HG03135 (cell line): Measurements from ENCODE around the gene COL1A1.

Source experiments
- ATAC-seq: cut with Tn5 transposase; IDR thresholded peaks from one replicate; pipeline ENCODE4 v1.9.1; 2021; ENCODE audit warnings: mild to moderate bottlenecking, moderate library complexity; ENCODE audit not compliant: unreplicated experiment

Gene COL1A1

DNA sequence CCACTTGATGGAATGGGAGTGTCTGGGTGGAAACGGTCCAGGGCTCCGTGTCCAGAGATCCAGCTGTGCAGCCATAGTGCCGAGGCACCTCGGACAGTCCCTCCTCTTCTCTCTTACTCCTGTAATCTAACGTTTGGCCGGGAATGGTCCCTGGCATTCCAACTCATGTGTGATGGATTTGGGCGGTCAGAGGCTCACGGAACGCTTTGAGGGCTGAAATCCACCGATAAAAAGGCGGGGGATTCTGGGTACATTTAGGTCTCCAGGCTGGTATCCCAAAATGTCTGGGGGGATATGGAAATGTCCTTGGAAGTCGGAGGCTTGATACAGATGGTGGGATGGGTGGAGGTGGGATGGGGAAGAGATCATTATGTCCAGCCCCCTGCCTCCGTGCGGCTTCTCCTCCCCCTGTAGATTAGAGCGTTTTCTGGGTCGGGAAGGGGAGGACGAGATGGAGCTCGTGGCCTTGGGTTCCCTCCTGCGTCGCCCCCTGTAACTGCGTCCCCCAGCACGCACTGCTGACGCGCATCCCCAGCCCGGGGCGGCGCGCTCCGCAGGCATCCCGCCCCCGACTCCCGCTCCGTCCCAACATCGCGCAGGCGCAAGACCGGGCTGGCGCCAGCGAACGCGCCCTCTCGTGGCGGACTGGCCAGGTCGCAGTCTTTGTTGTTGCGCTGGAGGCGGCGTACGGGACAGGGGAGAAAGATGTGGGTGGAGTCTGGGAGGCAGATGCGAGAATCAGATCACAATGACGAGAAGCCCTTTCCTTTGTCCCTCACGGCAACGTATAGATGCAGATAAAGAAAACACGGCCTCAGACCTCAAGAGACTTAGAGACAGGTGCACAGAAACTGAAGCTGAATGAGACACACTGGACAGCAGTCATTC, 40.2 kb downstream of the COL1A1 start:
- ATAC-seq: peak; percentile 76

DNA sequence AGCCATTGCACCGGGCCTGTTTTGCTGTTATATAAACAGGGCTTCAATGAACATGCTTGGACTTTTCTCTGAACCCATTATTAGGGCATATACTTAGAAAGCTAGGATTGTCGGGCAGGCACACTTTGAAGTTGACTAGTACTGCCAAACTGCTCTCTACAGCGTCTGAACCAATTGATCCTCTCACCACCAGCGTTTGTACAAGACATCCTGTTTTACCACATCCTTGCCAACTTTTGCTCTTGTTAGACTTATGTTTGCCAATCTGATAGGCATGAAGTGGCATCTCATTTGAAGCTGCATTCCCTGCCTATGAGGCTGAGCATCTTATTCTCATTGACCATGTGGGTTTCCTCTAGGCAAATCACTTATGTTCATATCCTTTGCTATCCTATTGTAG, 43.5 kb downstream of the COL1A1 start:
- ATAC-seq: no peak

DNA sequence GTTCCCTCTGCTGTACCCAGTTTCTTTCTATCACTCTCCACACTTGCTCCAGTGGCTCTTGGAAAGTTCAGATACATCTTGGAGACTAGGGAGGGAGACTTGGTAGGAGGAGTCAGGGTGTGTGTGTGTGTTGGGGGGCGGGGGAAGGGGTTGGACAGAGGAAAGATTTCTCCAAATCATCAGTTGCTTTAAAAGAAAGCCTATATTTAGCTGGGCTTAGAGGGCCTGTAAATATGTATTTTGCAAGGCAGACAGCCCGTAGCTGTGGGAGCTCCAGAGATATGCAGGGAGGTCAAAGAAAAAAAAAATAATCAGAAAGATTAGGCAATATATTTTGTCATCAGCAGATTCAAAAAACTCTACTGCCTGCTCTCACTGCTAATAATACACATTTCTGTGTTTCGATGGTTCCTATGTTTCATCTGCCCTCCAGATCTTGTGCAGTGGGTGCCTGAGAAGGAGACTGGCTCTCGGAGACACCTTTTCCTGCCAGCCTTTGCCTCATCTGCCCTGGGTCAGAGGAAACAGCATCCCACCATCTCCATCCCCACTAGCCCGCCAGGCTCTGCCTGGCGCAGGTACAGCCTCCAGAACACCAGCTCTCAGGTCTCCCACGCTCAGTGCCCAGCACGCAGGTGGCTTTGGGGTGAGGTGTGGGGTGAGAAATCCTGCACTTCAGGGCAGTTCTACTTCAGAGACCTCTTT, 46.2 kb downstream of the COL1A1 start:
- no peak for ATAC-seq

DNA sequence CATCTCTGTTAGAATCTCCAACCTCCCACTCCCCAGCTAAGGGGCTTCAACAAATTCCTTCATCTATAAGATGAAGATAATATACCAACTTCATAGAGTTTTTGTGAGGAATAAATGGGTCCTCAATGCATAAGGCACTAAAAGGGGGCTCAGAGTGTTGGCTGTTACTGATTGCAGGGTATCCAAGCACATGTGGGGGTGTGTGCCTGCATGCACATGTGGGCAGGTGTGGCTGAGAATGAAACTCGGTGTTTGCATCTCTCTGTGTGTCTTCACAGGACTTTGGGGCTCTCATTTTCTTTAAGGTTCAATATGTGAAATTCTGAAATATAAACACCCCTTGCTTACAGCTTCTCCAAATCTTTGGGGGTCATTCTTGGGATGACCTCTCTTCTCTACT, 46.8 kb downstream of the COL1A1 start:
- ATAC-seq: no peak

DNA sequence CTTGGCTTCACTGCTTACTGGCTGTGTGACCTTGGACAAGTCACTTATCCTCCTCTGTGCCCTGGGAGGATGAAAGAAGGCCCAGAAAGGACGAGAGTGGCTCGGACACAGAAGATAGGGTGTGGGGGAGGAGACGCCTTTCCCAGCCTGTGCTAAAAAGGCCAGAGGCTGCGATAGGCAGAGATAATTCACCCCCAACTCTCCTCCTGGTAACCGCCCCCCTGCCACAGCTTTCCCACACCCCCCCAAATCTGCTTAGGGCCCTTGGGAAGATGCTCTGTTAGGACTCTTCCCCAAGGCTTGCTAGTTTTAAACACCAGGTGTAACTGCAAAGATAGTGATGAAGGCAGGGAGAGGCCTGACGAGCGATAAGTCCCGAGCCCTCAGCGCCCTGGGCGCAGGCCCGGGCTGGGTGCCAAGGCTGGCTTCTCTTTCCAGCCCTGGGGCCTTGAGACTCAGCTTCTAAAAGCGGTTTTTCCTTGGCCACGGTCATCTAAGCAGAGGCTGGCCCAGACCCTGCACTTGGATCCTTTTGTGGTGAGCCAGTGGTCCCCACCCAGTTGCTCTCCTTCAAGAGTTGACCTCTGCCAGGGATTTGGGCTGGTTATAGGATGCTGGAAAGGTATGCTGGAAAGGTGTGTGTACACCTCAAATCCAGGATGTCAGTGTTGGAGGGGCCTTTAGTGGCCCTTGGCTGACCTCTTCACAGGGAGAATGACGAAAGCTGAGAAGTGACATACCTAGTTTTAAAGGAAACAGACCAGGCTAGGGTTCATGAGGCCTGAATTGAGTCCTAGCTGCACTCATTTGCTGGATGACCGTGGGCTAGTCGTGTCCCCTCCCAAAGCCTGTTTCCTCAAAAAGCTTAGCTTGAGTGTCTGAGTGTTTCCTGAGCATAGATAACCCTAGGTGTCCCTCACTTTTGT, 47.5 kb downstream of the COL1A1 start:
- ATAC-seq: no peak

DNA sequence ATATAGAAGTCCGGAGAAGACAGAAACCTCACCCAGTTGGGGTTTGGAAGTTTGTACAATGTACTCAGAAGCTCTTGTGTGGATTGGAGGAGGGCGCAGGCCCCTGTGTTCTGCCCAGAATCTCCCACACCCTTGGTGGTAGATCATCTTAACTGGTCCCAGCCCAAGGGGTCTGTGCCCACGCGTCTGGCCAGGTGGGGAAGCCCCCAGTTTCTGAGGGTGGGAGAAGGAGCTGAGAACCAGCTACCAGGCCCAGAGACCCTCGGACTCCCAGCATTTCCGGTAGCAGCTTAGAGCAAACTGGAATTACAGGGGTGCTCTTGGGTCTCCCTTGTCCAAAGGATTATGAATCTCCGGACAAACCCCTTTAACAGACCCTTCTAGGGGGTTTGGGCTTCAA, 48.7 kb downstream of the COL1A1 start:
- no peak for ATAC-seq

DNA sequence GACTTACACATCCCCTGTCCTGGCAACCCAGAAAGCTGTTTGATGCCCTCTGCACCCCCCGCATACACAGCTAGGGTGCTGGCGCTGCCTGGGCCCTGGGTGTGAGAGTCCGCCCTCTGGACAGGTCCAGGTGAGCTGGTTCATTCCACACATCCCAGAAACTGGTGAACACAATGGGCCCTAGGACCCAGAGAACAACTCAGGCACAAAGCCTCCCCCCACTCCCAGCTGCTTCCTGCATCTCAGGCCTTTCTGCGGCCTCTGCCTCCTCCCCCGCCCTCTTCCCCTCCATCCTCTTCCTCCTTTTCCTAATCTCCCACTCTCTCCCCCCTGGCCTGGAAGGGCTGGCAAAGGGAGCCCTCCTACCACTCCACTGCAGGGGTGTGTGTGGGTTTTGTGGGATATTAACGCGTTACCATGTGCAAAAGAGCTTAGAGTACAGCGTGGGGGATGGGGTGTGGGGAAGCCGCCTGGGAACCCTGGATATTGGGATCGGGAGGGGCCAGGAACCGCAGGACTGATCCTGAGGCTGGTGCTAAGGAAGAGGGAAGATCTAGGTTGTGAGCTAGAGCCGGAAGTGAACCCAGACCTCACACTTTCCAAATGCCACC, 49.4 kb downstream of the COL1A1 start:
- no peak for ATAC-seq

DNA sequence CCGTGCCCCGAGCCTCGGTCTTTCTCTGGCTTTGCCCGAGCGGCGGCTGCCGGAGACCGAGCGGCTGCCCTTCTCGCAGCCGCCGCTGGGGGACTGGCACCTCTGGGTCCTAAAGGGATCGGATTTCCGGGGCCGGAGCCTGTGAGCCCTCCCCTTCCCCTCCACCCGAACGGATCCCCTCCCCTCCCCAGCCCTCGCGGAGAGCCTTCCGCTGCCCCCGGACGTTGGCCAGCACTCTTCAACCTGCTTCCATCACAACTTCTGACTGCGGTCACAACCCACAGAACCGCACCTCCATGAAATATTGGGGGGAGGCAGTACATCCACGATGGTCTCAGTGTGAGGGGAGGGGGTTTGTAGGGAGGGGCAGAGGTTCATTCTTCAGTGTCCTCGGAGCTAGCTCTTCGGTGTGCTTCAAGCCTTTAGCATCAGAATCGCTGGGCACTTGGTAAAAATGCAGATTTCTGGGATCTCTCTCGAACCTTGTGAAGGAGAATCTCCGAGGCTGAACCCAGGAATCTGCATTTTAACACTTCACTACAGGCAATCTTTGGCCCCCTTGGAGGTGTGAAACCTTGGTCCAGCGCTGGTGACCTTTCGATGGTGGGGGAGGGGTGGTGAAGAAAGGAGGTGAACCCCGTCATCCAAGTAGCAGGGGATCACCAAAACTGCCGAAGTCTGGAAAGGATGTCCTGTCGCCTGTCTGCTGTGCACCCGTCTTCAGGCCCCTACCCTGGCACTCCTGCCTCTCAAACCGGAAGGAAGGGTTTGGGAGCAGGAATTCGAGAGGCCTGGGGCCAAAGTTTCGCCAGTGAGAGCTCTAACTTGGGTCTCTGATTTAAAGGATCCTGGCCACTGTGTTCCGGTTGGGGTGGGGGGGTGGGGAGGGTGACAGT, 50.1 kb downstream of the COL1A1 start:
- ATAC-seq: peak; percentile 44

DNA sequence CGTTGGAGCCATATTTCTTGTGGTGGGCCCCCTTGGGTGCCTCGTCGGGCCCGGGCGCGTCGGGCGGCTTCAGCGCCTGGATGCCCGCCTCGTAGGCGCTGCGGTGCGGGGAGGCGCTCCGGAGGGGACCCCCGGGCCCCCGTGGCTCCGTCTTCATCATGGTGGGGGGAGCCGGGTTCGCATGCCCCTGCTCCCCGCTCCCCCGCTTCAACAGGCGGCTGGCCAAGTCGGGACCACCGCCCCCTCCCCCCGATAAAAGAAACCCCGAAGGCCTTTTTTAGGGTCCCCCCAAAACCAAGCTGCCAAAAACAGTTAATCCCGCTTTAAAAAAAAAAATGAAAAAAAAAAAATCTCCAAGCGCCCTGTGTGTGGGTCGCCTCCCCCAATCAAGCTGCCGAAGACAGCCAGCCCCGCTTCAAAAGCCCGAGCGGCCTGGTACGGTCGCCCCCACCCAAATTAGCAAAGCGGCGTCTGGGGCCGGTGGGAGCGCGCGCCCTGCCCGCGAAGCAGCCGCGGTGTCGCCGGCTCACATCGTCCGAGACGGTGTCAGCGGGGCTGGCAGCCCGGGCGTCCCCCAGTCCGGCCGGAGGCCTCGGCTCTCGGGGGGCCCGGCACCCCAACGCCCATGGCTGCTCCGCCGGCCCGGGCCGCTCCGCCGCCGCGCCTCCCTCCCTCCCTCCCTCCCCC, 50.9 kb downstream of the COL1A1 start, which contains the start of gene PPP1R9B:
PPP1R9B (minus strand) TSS at position 324 of the 687 bp plus-strand sequence; CDS start at position 160, 164 bp downstream.
- no peak for ATAC-seq

DNA sequence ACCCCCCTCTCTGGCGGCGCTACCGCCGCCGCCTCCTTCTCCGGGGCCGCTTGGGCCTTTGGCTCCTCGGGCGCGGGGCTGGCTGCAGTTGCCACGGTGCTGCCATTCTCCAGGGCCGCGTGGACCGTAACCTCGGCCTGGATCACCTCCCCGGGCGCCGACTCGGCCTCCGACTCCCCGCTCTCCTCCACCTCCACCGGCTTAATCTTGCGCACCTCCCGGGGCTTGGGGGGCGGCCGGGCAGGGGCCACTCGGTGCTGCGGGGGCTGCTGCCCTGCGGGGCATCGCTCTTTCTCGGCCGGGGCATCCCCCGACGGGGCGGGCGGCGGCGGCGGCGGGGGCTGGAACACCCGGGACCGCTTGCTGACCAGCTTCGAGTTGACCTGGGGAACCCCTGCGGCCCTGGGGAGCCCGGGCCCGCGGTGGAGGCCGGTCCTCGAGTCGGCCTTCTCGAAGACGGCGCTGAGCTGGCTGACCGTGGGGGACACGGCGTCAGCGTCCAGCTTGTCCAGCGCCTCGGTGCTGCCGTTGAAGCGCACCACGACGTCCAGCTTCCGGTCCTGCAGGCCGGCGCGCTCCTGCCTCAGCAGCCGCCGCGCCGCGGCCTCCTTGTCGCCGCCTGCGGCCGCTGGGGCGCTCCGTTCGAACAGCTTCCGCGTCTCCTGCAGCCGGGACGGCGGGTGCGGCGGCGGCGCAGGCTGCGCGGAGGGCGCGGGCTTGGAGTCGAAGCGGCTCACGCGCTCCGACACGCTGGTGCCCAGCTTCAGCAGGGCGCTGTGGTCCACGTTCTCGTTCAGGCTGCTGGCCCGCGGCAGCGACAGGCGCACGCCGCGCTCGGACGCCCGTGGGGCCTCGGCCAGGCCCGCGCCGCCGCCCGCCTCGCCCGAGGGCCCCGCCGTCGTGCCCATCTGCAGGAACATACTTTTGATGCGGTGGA, 51.7 kb downstream of the COL1A1 start:
- ATAC-seq: no peak

DNA sequence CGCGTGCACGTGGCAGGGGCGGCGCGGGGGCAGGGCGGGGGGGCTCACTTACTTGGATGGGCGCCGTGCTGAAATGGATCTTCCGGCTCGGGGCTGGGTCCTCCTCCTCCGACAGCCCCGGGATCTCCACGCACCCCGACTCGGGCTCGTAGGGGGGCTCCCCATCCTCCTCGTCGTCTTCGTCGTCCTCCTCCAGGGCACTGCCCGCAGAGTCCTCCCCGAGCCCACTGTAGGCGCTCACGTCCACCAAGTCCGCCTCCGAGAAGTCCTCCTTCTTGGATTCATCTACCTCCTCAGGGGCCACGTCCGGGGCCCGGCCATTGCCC, 52.4 kb downstream of the COL1A1 start:
- no peak for ATAC-seq

DNA sequence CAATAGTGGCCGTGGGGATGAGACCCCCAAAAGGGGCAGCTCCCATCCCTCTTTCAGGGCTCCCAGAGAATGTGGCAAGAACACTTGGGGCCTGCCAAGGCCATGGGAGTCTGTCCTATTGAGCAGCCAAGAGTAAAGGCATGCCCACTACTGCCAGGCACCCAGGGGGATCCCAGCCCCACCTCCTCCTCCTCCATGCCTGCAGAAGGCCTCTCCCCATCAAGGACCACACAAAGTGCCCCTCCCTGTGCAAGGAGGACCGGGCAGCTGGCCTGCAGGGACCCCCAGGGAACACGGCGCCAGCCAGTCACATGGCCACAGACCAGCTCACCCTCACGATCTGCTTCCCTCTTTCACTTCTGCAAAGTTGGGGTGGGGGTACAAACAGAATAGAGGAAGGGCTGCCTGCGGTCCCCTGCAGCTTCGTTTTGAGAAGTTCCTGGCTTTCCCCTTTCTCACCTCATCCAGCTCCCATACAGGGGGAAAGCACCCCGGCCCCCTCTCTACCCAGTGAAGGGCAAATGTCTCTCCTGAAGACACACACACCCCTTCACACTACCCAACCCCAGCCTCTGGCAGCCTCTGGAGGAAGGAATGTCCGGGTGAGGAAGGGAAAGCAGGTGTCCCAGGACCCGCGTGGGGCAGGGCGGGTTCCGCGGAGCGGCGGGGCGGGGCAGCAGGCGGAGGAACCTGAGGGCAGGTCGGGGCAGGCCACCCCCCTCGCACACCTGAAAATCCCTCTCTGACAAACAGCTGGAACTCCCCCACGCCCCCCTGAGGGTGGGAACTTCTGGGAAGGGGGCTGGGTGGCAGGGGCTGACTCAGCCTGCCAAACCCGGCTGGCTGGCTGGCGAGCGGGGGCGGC, 53.0 kb downstream of the COL1A1 start:
- ATAC-seq: peak; percentile 33

DNA sequence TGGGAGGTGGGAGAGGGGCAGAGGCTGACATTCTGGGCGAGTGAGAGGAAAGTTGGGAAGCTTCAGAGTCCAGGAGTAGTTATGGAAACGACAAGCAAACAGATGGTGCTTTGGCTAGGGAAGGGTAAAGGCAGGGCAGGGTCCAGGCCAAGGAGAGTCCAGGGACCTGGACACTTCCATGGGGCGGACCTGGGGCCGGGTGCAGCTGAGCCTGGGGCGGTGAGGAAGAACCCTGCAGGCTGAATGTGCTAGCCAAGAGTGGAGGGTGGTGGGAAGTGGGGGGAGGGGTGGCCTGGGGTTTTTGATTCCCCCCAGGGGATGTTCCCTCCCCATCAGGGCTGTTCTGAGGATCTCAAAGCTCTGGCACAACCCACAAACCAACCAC, 53.6 kb downstream of the COL1A1 start:
- ATAC-seq: no peak

DNA sequence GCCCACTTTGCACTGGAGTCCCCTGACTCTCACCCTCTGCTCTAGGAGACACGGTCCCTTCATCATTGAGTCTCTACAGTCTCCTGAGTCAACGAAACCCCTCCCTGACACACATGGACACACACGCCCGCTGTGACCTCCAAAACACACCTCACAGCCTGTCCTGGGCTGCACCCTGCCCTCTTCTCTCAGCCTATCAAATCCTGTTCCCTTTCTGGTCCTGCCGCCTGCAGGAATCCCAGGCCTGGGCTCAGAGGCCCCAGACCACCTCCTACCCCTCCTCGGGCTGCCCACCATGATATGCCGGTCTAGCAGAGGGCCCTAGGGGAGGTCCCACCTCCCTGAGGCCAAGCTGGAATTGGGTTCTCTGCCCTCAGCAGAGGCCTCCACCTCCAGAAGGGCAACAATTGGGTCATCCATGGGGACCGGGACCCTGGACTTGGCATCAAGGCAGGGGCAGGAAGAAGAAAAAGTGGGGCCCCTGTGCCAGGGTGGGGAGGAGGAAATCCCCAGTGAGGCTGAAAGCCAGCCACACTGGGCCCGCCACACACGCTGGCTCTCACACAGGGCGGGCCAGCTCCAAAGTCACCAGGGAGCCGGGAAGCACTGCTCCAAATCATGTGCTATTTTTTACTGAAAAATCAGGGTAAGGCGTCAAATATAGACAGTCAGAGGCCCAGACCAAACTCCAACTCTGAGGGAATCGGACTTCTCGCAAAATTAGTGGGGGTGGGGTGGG, 54.3 kb downstream of the COL1A1 start:
- no peak for ATAC-seq

DNA sequence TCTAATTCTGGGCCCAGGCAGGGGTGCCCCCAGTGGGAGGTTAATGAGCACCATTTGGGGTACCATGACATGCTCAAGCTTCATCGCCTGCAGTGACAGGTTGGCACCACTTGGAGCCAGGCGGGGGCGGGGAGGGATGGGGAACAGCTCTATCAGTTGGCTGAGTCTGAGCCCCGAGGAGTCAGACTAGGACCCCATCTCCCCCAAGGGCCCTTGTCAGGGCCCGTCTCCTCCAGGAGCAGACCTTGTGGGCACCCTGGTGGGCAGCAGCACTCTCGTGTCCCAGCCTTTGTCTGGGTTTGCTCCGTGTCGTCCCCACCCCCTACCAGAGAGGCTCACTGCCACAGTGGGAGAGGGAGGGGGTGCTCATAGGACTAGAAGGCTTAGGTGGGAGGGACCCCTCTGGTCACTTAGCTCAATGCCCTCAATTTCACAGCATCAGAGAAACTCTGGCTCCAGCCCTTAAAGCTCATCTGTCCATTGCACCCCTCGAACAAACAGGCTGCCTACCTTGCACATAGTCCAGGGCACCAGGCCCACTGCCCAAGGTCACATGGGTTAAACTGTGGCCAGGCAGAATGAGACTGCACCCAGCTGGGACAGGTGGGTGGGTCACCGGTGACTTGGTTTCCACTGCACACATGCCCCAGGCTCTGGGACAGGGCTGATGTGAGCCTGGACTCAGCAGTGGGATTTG, 55.1 kb downstream of the COL1A1 start:
- ATAC-seq: no peak
